Mesothelial cell of epicardium (in vitro differentiated cells): ENCODE measurements around the gene RNF144B. TPM values are rescaled to one million over a fixed set of nuclear protein-coding genes. Genes with fewer than 3 reads are reported as not detected.

Experiments
- DNase-seq, 2 experiments: peaks; one replicate each; pipeline ENCODE4 v3.0.0; 2021; ENCODE audit warnings: low spot score in 2 of 2; ENCODE audit not compliant: unreplicated experiment in 2 of 2
- H3K27ac Mint-ChIP-seq: 2 replicates; pipeline ENCODE4 v1.8.0; 2021; ENCODE audit warnings: mixed read lengths
- H3K27me3 Mint-ChIP-seq: 2 replicates; pipeline ENCODE4 v1.8.0; 2021; ENCODE audit warnings: low read depth, mixed read lengths
- H3K36me3 Mint-ChIP-seq: 2 replicates; pipeline ENCODE4 v1.8.0; 2021; ENCODE audit warnings: mixed read lengths
- H3K4me1 Mint-ChIP-seq: 2 replicates; pipeline ENCODE4 v1.8.0; 2021; ENCODE audit warnings: mixed read lengths
- H3K4me3 Mint-ChIP-seq: 2 replicates; pipeline ENCODE4 v1.8.0; 2021; ENCODE audit warnings: mild to moderate bottlenecking, moderate library complexity, mixed read lengths
- H3K9me3 Mint-ChIP-seq: 2 replicates; pipeline ENCODE4 v1.8.0; 2021; ENCODE audit warnings: mixed read lengths
- CTCF ChIP-seq: fragments of 200-600 bp; sonication (generic); IDR thresholded peaks from one replicate; pipeline ENCODE4 v1.5.0; 2021; ENCODE audit warnings: antibody characterized with exemption; ENCODE audit not compliant: unreplicated experiment
- total RNA-seq: library from RNA; stranded (reverse); gene quantifications from 3 replicates; pipeline ENCODE4 v1.2.1, GENCODE V29; 2021

The RNF144B gene
- 5.1 to 5.5 TPM (median 5.4 TPM) in 3 replicates for total RNA-seq

DNA sequence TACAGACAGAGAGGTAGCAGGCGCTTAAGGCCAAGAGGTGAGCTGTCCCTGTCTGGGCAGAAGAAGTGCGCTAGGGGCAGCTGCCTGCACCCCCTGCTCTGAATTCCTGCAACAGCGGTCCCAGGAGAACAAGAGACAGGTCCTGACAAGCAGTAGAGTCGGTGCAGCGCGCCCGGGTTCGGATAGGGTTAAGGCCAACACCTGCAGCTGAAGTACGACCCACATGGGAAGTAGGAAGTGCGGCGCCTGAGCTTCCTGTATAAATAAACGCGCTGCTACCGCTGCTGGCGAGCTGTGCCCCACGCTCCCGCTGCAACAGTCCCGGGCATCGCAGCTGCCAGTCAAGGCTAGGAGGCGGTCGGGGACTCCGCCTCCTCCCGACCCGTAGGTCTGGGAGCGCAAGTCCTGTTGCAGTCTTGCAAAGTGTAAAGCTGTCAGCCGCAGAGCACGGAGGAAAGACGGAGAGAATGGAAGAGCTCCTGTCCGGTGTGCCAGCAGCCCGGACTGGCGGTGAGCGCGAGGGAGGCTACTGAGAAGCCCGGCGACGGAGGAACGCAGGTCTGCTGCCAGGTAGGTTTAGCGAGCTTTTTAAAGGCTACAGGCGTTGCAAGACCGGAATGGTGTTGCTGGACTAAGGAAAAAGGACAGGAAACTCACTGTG lies at the start of gene RNF144B:
Gene RNF144B, plus strand, starts transcription at position 290 of the 661 bp plus-strand sequence. CDS start 12,185 bp downstream, outside the sequence.
- TF ChIP-seq CTCF = no peak
- peaks cover 24% of the 10 kb centered on the region for H3K4me1 Mint-ChIP-seq
- no peaks in the 10 kb centered on the region for H3K9me3 Mint-ChIP-seq
- H3K27ac Mint-ChIP-seq = peak within 1 kb of the TSS; percentile 87
- no peaks in the 10 kb centered on the region for H3K36me3 Mint-ChIP-seq
- H3K27me3 Mint-ChIP-seq = peaks cover 9% of the 10 kb centered on the region
- peak; percentile 37 to 65 for DNase-seq
- peak within 1 kb of the TSS; percentile 91 for H3K4me3 Mint-ChIP-seq

GRCh38 chr6:18339599-18339998 lies 47.6 kb upstream of the RNF144B start:
- no peak for DNase-seq
- peaks cover 4% of the 10 kb centered on the region for H3K9me3 Mint-ChIP-seq

DNA sequence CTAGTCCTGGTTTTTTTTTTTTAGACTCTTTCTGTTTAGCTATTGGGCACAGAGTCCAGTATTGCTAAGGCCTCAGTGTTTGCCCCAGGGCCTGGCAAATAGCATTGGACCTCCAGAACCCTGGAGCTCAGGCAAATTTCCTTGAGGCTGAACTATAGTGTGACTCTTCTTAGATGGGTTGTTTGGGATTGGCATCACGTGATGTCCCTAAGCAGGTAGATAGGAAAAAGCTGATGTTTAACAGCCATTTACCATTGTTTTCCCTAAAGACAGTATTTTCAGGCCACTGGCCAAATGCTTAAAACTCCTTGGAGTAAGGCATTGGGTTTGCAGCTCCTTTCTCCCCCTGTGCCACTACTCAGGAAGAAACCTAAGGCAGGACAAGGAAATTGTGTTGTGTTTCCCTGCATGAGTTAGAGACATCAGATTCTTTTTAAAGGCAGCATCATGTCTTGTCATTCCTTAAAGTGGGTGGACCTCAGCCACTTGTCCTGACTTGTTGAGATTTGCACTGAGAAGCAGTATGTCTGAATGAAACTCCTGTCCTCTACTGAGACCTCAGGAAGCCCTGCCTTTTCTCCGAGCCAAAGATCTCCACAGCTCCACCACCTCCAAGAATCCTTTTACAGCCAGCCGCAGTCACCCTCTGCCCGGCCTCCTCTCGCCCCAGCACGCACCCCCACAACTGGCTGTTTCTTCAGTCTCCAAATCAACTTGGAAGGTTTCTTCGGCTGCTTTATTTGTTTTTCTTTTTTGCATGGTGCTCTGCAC lies 46.2 kb upstream of the RNF144B start:
- no peaks in the 10 kb centered on the region for H3K36me3 Mint-ChIP-seq
- H3K4me1 Mint-ChIP-seq = peaks cover 12% of the 10 kb centered on the region
- no peak overlapping the region for H3K4me3 Mint-ChIP-seq
- no peak for DNase-seq
- H3K9me3 Mint-ChIP-seq = peaks cover 4% of the 10 kb centered on the region
- H3K27ac Mint-ChIP-seq = peak overlapping the region; percentile 57
- no peaks in the 10 kb centered on the region for H3K27me3 Mint-ChIP-seq
- no peak for TF ChIP-seq CTCF

More at GRCh38 chr6:18339599-18339998, 47.6 kb upstream of the RNF144B start:
- Mint-ChIP-seq H3K4me3 (no peak overlapping the region), H3K36me3 (no peaks in the 10 kb centered on the region), H3K4me1 (peaks cover 12% of the 10 kb centered on the region), H3K27me3 (no peaks in the 10 kb centered on the region), H3K27ac (no peak overlapping the region)
- no peak for TF ChIP-seq CTCF

DNA sequence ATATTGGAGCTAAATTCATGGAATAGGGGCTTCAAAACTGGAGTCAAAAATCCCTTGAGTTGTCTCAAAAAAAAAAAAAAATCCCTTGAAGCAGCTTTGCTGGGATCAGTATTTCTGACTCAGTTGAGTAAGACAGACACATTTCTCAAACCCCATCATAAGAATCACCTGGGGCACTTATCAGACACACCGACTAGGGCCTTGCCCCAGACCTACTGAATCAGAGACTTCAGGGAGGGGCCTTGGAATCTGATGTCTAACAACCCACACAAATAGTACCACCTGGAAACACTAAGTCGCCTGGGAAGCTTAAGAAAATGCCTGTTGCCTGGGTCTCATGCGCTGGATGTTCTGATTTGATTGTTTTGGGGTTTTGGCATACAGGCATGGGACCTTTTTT lies 44.9 kb upstream of the RNF144B start:
- Mint-ChIP-seq H3K4me3 (no peak overlapping the region), H3K36me3 (no peaks in the 10 kb centered on the region), H3K27me3 (no peaks in the 10 kb centered on the region), H3K9me3 (peaks cover 4% of the 10 kb centered on the region), H3K4me1 (peaks cover 12% of the 10 kb centered on the region), H3K27ac (no peak overlapping the region)
- no peak for TF ChIP-seq CTCF
- DNase-seq = no peak

- no peaks in the 10 kb centered on the region for H3K27me3 Mint-ChIP-seq
- H3K4me3 Mint-ChIP-seq = no peak overlapping the region
- no peak for DNase-seq
- peak overlapping the region; percentile 83 for H3K27ac Mint-ChIP-seq
- H3K4me1 Mint-ChIP-seq = peaks cover 21% of the 10 kb centered on the region
- peaks cover 4% of the 10 kb centered on the region for H3K9me3 Mint-ChIP-seq
- no peak for TF ChIP-seq CTCF
- no peaks in the 10 kb centered on the region for H3K36me3 Mint-ChIP-seq
These were observed 43.4 kb upstream of the RNF144B start for GRCh38 chr6:18343741-18344140.
